Osteoblast (primary cell): ENCODE results near the gene DLL3. TPM values are rescaled to one million over a fixed set of nuclear protein-coding genes. Genes with fewer than 3 reads are reported as not detected.

Source experiments
- DNase-seq: peaks from one replicate; pipeline ENCODE4 v3.0.0; 2011; ENCODE audit warnings: low spot score, mixed read lengths; ENCODE audit not compliant: insufficient read length; ENCODE audit errors: missing footprints
- H2AFZ ChIP-seq: 2 replicates; pipeline ENCODE4 v1.6.0; 2011; ENCODE audit warnings: mild to moderate bottlenecking, low read length
- H3K27ac ChIP-seq: 2 replicates; pipeline ENCODE4 v1.5.1; 2011; ENCODE audit warnings: mild to moderate bottlenecking, low read depth, low read length, moderate library complexity
- H3K27me3 ChIP-seq: 2 replicates; pipeline ENCODE4 v1.6.0; 2012; ENCODE audit warnings: mild to moderate bottlenecking, control low read depth, inconsistent platforms, low read length, moderate library complexity; ENCODE audit not compliant: insufficient read depth
- H3K36me3 ChIP-seq: 2 replicates; pipeline ENCODE4 v1.5.1; 2011; ENCODE audit warnings: mild to moderate bottlenecking, low read length, control low read depth, moderate library complexity; ENCODE audit not compliant: insufficient read depth
- H3K4me1 ChIP-seq: 2 replicates; pipeline ENCODE4 v1.5.1; 2011; ENCODE audit warnings: mild to moderate bottlenecking, low read length, control low read depth, moderate library complexity; ENCODE audit not compliant: insufficient read depth
- H3K4me2 ChIP-seq: 2 replicates; pipeline ENCODE4 v1.6.0; 2011; ENCODE audit warnings: mild to moderate bottlenecking, low read length; ENCODE audit not compliant: insufficient read depth
- H3K4me3 ChIP-seq: fragments of 200-600 bp; sonication (generic); 3 replicates; pipeline ENCODE4 v1.5.1; 2012; ENCODE audit warnings: mild to moderate bottlenecking, low read length, inconsistent platforms; ENCODE audit not compliant: insufficient read depth
- H3K79me2 ChIP-seq: 2 replicates; pipeline ENCODE4 v1.6.0; 2012; ENCODE audit warnings: mild to moderate bottlenecking, low read length, control low read depth, inconsistent platforms; ENCODE audit not compliant: insufficient read depth
- H3K9me3 ChIP-seq: 2 replicates; pipeline ENCODE4 v1.5.1; 2011; ENCODE audit warnings: low read depth, low read length, control low read depth
- H4K20me1 ChIP-seq: 2 replicates; pipeline ENCODE4 v1.6.0; 2012; ENCODE audit warnings: mild to moderate bottlenecking, low read length, control low read depth; ENCODE audit not compliant: insufficient read depth
- CTCF ChIP-seq: IDR thresholded peaks from 2 replicates; pipeline ENCODE4 v1.5.1; 2011; ENCODE audit warnings: mild to moderate bottlenecking, low read depth, low read length, moderate library complexity; ENCODE audit errors: extremely low read depth
- total RNA-seq: library from RNA; depleted of rRNA; stranded (reverse); fragments of >200 nt; gene quantifications from 2 replicates; pipeline ENCODE4 v1.2.3, GENCODE V29; 2012

The DLL3 gene
- total RNA-seq, 1 donor: under 0.01 TPM

DNA sequence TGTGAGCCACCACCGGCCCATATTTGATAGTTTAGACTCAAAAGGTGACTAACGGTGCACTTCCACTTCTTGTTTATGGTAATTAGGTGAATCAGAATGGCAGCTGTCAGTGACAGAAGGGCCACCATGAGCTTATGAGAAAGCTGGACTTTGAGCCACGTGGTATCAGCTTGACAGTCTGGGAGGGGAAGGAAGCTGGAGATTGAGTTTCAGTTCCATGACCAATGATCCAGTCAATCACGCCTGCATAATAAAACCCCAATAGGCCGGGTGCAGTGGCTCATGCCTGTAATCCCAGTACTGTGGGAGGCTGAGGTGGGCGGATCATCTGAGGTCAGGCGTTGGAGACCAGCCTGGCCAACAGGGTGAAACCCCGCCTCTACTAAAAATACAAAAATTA lies 25.7 kb downstream of the DLL3 start:
- DNase-seq: no peak
- no peak overlapping the region for H3K27ac ChIP-seq
- H3K4me2 ChIP-seq: no peak overlapping the region
- H2AFZ ChIP-seq: no peak overlapping the region
- H3K9me3 ChIP-seq: no peaks in the 10 kb centered on the region
- no peak for TF ChIP-seq CTCF
- peaks cover 2% of the 10 kb centered on the region for H3K79me2 ChIP-seq
- H4K20me1 ChIP-seq: no peaks in the 10 kb centered on the region
- H3K36me3 ChIP-seq: no peaks in the 10 kb centered on the region
- H3K4me3 ChIP-seq: no peak overlapping the region
- H3K4me1 ChIP-seq: no peaks in the 10 kb centered on the region
- H3K27me3 ChIP-seq: no peaks in the 10 kb centered on the region

- Histone ChIP-seq H3K27me3 (no peaks in the 10 kb centered on the region), H4K20me1 (no peaks in the 10 kb centered on the region), H3K27ac (no peak overlapping the region), H3K36me3 (no peaks in the 10 kb centered on the region), H3K79me2 (peaks cover 7% of the 10 kb centered on the region), H3K4me2 (no peak overlapping the region), H3K4me1 (no peaks in the 10 kb centered on the region), H3K9me3 (no peaks in the 10 kb centered on the region), H3K4me3 (no peak overlapping the region), H2AFZ (no peak overlapping the region)
- peak; percentile 68 for DNase-seq
- no peak for TF ChIP-seq CTCF
Observed at GRCh38 chr19:39525205-39525604, 26.5 kb downstream of the DLL3 start.

DNA sequence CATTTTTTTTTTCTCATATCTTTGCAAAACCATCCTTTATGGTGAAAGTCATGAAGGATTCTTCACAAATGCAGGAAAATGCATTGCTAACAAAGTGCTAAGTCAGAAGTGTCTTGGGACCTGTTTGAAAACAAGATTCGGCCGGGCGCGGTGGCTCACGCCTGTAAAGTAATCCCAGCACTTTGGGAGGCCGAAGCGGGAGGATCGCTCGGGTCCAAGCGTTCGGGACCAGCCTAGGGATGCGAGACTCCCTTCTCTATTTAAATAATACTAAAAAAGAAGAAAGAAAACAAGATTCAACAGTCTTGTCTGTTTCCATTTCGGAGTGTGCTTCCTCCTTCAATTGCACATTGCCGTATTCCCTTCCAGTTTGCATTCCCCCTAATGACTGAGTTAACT lies 33.1 kb downstream of the DLL3 start:
- Histone ChIP-seq H3K4me1 (peaks cover 4% of the 10 kb centered on the region), H3K4me2 (peak overlapping the region; percentile 98), H3K27me3 (no peaks in the 10 kb centered on the region), H3K9me3 (no peaks in the 10 kb centered on the region), H2AFZ (peak overlapping the region; percentile 95), H4K20me1 (peaks cover 9% of the 10 kb centered on the region), H3K4me3 (peak overlapping the region; percentile 96), H3K79me2 (peaks cover 31% of the 10 kb centered on the region), H3K27ac (peak overlapping the region; percentile 81), H3K36me3 (no peaks in the 10 kb centered on the region)
- DNase-seq: no peak
- TF ChIP-seq CTCF: no peak

GRCh38 chr19:39532233-39533002 lies 33.7 kb downstream of the DLL3 start, which contains the start of gene EID2B:
TSS of gene EID2B (minus strand) at chr19:39532852. CDS start at chr19:39532802, 50 bp downstream.
- Histone ChIP-seq H3K9me3 (no peaks in the 10 kb centered on the region), H2AFZ (peak within 1 kb of the TSS; percentile 95), H3K79me2 (peaks cover 33% of the 10 kb centered on the region), H3K27ac (peak within 1 kb of the TSS; percentile 81), H3K4me2 (peak within 1 kb of the TSS; percentile 98), H3K36me3 (no peaks in the 10 kb centered on the region), H4K20me1 (peaks cover 10% of the 10 kb centered on the region), H3K4me3 (peak within 1 kb of the TSS; percentile 96), H3K4me1 (peaks cover 4% of the 10 kb centered on the region), H3K27me3 (no peaks in the 10 kb centered on the region)
- peak; percentile 98 for TF ChIP-seq CTCF
- peak; percentile 98 for DNase-seq
